ENCODE results near the gene NOL12.
"Not testable (repeated sequence)": the region's sequence is repeated elsewhere in the genome, so short reads cannot be mapped to it uniquely, and the experiment has no call there.

Gene NOL12

DNA sequence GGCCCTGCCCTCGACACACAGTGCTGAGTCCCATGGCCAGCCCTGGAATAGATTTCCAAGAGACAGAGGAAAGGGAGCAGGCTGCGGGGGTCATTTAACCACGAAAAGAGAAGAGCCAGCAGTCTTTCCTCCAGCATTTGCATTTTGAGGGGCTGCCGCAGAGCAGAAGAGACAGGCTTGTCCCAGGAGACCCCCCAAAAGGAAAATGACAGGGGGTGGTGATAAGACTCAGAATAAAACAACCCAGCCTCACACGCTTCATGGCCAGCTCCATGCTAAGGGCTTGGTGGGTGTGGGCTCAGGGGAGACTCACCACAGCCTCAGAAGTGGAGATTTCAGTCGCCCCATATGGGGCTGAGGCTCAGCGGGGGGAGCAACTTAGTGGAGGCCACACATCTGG is 27.6 kb downstream of the NOL12 start:
- no peak for DNase-seq (ENCODE audit: low spot score)

DNA sequence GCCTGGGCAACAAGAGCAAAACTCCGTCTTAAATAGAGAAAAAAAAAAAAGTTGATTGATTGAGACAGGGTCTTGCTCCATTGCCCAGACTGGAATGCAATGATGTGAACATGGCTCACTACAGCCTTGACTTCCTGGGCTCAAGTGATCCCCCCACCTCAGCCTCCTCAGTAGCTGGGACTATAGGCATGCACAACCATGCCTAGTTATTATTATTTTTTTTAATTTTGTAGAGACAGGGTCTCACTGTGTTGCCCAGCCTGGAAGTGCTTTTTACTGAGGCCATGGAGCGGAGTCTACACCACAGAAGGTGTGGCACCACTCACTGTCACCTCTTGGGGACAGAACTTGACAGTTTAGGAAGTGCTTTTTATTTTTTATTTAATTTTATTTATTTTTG is 28.5 kb downstream of the NOL12 start:
- DNase-seq (ENCODE audit: low spot score) = no peak

DNA sequence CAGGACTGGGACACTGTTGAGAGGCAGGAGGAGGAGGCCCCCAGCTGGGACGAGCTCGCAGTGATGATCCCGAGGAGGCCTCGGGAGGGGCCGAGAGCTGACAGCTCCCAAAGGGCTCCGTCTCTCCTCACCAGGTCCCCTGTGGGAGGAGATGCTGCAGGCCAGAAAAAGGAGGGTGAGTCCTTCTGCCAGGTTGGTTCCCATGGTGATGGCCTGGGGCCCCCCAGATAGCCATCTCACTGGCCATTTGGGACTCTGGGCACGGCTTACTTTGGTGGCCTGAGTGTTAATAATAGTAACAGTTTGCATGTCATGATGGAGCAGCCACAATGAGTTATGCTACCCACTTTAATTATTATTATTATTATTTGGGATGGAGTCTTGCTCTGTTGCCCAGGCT is 29.6 kb downstream of the NOL12 start:
- DNase-seq (ENCODE audit: low spot score) = no peak

DNA sequence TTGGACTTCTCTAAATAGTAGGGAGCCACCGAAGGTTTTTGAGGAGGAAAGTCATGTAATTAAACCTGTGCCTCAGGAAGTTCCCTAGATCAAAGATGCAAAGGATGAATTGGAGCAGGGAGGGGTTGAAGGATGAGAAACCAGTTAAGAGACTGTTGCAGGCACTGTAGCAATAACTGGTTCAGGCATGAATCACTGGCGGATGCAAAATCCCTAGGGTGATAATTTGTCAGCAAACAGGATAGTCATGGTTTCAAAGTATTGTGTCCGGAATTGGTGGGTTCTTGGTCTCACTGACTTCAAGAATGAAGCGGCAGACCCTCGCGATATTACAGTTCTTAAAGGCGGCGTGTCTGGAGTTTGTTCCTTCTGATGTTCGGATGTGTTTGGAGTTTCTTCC is 30.6 kb downstream of the NOL12 start:
- DNase-seq (ENCODE audit: low spot score) = no peak

DNA sequence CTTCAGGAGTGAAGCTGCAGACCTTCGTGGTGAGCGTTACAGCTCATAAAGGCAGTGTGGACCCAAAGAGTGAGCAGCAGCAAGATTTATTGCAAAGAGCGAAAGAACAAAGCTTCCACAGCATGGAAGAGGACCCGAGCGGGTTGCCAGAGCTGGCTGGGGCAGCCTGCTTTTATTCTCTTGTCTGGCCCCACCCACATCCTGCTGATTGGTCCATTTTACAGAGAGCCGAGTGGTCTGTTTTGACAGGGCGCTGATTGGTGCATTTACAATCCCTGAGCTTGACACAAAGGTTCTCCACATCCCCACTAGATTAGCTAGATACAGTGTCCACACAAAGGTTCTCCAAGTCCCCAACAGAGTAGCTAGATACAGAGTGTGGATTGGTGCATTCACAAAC is 31.1 kb downstream of the NOL12 start:
- DNase-seq (ENCODE audit: low spot score) = not testable (repeated sequence)

DNA sequence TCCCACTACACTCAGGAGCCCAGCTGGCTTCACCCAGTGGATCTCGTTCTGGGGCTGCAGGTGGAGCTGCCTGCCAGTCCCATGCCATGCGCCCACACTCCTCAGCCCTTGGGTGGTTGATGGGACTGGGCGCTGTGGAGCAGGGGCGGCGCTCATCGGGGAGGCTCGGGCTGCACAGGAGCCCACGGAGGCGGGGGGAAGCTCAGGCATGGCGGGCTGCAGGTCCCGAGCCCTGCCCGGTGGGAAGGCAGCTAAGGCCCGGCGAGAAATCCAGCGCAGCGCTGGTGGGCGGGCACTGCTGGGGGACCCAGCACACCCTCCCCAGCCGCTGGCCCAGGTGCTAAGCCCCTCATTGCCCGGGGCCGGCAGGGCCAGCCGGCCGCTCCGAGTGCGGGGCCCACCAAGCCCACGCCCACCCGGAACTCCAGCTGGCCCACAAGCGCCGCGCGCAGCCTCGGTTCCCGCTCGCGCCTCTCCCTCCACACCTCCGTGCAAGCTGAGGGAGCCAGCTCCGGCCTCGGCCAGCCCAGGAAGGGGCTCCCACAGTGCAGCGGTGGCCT is 31.7 kb downstream of the NOL12 start:
- DNase-seq (ENCODE audit: low spot score) = not testable (repeated sequence)

DNA sequence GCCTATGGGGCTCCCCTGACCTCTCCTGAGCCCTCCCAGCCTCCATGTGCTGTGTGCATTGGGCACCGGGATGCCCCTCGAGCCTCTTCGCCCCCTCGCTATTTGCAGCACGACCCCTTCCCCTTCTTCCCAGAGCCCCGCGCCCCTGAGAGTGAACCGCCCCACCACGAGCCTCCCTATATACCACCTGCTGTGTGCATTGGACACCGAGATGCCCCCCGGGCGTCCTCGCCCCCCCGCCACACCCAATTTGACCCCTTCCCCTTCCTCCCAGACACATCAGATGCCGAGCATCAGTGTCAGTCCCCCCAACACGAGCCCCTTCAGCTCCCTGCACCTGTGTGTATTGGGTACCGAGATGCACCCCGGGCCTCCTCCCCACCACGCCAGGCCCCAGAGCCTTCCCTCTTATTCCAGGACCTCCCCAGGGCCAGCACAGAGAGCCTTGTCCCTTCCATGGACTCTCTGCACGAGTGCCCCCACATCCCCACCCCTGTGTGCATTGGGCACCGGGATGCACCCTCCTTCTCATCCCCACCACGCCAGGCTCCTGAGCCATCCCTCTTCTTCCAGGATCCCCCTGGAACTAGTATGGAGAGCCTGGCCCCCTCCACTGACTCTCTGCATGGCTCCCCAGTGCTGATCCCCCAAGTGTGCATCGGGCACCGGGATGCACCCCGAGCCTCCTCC is 39.6 kb downstream of the NOL12 start:
- no peak for DNase-seq (ENCODE audit: low spot score)

DNA sequence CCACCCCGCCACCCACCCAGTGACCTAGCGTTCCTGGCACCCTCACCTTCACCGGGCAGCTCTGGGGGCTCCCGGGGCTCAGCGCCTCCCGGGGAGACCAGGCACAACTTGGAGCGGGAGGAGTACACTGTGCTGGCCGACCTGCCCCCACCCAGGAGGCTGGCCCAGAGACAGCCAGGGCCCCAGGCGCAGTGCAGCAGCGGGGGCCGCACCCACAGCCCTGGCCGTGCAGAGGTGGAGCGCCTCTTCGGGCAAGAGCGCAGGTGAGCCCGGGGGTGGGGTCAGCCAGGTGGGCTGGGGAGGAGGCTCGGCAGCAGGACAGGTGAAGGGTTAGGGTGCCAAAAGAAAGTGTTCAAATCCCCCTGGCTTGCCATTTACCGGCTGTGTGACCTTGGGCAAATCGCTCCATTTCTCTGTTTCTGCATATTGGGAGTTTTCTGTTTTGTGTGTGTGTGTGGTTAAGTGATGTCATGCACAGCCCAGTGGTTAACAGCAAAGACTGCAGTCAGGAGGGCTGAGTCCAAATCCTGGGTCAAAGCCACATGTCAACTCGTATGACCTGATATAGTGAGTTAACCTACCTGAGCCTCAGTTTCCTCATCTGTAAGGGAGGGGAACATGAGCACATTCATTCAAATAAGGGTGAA is 40.2 kb downstream of the NOL12 start:
- DNase-seq (ENCODE audit: low spot score) = peak; percentile 87

DNA sequence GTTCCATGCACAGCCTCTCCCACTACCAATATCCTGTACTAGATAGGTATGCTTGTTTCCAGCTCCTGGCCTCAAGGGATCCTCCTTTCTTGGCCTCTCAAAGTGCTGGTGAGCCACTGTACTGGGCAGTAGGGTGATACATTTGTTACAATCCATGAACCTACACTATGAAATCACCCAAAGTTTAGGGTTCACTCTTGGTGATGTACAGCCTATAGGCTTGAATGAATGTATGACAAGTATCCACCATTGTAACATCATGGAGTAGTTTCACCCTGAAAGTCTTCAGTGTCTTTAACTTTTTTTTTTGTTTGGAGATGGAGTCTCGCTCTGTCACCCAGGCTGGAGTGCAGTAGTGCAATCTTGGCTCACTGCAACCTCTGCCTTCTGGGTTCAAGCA is 42.5 kb downstream of the NOL12 start:
- no peak for DNase-seq (ENCODE audit: low spot score)

DNA sequence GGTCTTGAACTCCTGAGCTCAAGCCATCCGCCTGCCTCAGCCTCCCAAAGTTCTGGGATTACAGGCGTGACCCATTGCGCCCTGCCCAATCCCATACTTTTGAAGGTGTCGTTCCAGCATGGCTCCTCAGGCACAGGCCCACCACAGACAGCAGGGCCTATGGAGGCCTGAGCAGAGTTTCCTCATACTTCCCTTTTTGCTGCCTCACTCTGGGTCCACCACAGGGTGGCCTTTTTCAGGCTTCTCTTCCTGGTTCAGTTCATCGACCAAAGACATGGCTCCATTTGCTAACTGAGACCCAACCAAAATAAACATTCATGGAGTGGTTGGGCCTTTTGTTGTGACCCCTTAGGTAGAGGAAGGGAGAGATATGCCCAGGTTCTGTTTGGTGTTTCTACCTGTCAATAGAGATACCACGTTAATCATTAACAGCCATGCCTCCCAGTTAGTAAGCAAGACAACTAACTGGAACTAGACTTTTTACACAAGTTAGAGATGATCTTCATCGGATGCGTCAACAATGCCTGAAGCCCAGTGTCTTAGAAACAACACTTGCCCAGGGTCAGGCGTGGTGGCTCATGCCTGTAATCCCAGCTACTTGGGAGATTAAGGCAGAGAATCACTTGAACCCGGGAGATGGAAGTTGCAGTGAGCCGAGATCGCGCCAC is 45.8 kb downstream of the NOL12 start:
- DNase-seq (ENCODE audit: low spot score) = no peak

DNA sequence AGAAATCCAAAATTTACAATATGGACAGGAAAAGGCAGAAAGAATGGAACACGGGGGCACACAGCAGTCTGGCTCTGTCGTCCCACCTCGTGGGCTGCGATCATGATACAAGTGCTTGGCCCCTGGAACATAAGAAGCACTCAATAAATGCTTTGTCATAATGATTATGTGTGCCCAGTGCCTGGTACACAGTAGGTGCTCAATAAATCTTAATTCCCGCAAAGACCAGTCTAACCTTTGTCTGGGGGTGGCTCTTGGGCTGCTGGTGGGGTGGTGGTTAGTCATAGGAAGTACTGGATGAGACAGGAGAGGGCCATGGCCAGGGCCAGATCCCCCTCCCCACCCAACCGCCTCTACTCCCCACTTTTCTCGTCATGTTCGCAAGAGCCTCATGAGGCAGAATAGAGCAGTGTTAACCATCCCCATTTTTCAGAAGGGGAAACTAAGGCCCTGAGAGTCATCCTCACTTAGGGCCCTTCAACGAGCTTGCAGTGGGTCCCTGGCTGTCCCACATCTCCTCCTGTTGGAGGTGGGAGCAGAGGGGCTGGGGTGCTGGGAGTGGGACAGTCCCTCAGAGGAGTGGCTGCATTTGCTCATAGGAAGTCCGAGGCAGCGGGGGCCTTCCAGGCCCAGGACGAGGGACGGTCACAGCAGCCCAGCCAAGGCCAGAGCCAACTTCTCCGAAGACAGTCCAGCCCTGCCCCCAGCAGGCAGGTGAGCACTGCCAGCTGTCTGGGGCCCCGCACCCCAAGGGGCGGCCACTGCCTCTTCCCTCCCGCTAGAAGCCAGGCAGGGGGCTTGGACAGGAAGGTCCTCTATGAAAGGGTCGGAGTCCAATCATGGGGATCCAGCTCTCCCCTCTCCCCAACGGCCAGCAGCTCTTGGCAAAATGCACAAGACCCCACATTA is 46.8 kb downstream of the NOL12 start:
- no peak for DNase-seq (ENCODE audit: low spot score)

DNA sequence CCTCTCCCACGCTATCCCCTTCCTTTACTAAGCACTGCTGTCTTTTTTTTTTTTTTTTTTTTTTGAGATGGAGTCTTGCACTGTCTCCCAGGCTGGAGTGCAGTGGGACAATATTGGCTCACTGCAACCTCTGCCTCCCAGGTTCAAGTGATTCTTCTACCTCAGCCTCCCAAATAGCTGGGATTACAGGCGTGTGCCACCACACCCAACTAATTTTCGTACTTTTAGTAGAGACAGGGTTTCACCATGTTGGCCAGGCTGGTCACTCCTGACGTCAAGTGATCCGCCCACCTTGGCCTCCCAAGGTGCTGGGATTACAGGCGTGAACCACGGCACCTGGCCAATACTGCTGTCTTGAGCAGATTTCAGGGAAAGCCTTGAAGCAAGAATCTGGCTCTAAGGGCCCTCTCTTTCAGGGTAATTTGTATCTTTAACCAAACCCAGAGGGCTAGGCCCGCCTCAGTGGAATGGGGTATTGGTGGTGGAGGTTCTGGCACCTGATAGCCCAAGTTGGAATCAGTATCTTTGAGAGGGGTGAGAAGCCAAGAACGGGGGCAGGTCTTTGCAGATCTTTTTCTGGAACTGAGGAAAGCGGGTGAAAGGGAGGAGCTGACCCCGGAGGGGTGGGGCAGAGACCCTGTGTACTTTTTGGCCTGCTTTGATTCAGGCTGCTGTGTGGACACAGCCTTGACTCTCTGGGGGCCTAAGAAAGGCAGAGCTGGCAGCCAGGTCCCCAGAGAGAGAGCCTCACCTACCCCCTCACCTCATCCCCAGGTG is 47.7 kb downstream of the NOL12 start:
- no peak for DNase-seq (ENCODE audit: low spot score)

DNA sequence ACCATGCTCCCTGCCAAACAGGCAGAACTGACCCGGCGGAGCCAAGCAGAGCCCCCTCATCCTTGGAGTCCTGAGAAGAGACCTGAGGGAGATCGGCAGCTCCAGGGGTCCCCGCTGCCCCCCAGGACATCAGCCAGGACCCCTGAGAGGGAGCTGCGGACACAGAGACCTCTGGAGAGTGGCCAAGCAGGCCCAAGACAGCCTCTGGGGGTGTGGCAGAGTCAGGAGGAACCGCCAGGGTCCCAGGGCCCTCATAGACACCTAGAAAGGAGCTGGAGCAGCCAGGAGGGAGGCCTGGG is 48.2 kb downstream of the NOL12 start:
- DNase-seq (ENCODE audit: low spot score) = no peak

DNA sequence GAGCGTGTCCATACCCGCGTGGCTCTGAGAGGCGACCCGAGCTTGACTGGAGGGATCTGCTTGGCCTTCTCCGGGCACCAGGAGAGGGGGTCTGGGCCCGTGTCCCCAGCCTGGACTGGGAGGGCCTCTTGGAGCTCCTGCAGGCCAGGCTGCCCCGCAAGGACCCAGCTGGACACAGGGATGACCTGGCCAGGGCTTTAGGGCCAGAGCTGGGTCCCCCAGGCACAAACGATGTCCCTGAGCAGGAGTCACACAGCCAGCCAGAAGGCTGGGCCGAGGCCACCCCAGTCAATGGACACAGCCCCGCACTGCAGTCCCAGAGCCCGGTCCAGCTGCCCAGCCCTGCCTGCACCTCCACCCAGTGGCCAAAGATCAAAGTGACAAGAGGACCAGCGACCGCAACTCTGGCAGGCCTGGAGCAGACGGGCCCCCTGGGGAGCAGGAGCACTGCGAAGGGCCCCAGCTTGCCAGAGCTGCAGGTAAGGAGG is 48.9 kb downstream of the NOL12 start:
- DNase-seq (ENCODE audit: low spot score) = peak; percentile 79

DNA sequence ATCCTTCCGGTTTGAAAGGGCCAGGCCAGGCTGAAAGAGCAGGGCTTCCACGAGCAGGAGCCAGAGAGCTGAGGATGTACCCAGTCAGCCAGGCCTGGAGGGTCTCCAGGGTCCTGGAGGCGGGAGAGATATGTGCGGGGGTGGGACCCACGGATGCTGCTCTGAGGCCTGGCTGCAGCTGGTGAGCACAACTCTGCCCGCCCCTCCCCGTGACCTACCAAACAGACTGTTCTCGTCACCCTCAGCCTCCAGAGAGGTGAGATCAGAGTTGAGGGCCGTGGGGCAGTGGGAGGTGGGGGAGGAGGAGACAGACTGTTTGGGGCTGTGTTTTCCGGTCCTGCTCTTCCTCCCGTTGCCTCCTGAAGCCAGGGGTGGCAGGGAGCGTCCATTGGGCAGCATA is 52.9 kb downstream of the NOL12 start:
- peak; percentile 60 for DNase-seq (ENCODE audit: low spot score)

DNA sequence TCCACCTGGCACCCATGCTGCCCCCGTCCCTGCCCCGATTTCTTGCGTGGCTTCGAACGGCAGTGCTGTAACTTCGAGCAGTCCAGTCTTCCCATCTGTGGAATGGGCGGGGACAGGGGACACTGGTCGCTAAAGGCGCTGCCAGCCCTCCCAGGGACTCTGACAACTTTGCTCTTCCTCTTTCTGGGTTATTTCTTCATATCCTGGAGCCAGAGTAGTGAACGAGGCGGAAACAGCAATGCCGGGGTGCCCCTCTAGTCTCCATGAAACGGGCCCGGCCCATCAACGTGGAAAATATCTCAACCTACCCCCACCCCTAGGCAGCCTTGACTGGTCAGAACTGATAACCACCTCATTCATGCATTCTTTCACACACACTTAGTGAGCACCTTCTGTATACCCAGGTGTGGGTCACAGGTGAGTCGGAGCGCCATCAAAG is 53.5 kb downstream of the NOL12 start:
- no peak for DNase-seq (ENCODE audit: low spot score)

DNA sequence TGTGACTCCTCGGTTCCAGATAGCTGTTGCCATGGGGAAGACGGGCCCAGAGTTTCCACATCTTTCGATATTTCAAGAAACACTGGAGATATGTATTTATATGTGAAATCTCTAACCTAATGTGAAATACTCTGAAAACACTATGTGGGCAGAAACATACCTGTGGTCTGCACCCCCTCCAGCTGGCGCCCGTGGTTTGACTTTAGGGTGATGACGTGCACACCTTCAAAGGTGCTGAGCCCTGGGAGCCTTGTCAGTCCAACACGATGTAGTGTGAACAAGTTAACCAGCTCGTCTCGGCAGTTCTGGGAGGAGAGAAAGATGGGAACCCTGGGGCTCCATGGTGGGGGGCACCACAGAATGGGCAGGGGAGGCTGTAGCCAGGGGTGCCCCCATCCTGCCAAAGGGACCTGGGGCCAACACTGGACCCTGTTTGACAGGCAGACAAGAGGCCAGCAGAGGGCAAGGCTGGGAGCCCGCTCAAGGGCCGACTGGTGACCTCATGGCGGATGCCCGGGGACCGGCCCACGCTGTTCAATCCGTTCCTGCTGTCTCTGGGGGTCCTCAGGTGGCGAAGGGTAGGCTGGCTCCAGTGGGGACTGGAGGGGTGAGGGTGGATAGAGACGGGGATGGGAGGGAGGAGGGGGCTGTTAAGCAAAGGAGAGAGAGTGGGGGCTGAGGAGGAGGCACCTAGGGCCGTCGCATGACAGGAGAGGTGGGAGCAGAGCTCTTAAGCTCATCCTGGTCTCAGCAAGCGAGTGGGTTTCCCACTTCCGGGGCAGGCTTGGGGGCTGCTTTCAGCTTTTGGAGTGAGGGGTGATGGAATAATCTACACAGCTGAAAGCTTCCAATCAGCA is 54.5 kb downstream of the NOL12 start:
- no peak for DNase-seq (ENCODE audit: low spot score)

DNA sequence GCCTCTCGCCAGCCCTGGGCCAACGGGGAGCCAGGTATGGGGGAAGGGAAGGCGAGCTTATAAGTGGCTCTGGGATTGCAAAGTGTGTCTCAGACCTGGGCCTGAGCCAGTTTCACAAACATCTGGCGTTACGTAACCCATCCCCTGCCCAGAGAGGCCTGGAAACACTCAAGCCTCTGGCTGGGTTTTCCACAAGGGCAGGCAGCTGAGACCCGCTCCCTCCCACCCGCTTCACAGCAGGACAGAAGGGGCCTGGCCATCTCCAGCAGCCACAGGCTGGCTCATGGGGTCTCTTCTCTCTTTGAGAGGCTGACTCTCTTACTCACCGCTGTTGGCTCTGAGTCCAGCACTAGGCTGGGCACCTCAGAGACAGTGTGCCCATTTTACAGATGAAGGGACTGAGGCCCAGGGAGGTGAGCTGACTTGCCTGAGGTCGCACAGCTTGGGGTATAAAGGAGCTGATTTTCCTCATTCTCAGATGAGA is 55.2 kb downstream of the NOL12 start:
- peak; percentile 90 for DNase-seq (ENCODE audit: low spot score)

DNA sequence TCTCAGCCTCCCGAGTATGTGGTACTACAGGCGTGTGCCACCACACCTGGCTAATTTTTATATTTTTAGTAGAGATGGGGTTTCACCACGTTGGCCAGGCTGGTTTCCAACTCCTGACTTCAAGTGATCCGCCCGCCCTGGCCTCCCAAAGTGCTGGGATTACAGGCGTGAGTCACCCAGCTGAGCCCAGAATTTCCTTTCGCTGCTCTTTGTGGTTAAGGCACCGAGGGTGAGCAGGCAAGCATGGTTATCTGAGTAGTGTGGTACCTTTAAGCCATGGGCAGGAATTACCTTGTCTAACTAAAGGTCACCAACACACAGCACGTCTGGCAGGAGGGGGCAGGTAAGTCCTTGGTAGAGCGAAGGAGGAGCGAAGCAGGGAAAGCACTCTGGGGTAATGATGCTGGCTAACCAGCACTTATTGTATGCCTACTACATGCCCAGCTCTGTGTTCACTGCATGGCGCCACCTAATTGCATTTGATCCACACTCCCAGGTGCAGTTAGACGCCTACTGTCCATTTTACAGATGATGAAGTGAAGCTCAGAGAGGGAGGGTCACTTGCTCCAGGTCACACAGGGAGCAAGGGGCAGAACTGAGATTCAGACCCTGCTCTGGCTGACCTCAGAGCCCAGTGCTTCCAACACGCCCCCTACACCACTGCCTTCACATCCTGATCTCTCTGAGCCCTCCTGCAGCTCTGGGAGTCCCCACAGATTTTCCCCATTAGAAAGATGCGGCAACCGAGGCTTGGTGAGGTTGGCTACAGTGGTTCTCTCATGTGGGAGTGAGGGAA is 56.4 kb downstream of the NOL12 start:
- DNase-seq (ENCODE audit: low spot score) = peak; percentile 82

Measured in AG08396 (cell line).